HFFc6 (cell line): ENCODE data around the gene HNRNPU. TPM values are rescaled to one million over a fixed set of nuclear protein-coding genes. Genes with fewer than 3 reads are reported as not detected.

Source experiments
- DNase-seq: peaks from one replicate; pipeline ENCODE4 v3.0.0-alpha.2; 2018
- H3K27ac Mint-ChIP-seq: 2 replicates; pipeline ENCODE4 v1.8.0; 2020; ENCODE audit warnings: mild to moderate bottlenecking, mixed read lengths
- H3K27me3 Mint-ChIP-seq: 2 replicates; pipeline ENCODE4 v1.8.0; 2021; ENCODE audit warnings: mild to moderate bottlenecking, moderate library complexity, mixed read lengths; ENCODE audit not compliant: insufficient read depth
- H3K36me3 Mint-ChIP-seq: 2 replicates; pipeline ENCODE4 v1.8.0; 2021; ENCODE audit warnings: low read depth, mixed read lengths
- H3K4me1 Mint-ChIP-seq: 2 replicates; pipeline ENCODE4 v1.8.0; 2020; ENCODE audit warnings: low read depth, mixed read lengths
- H3K4me3 Mint-ChIP-seq: 2 replicates; pipeline ENCODE4 v1.8.0; 2020; ENCODE audit warnings: mild to moderate bottlenecking, moderate library complexity, mixed read lengths
- H3K9me3 Mint-ChIP-seq: 2 replicates; pipeline ENCODE4 v1.8.0; 2020; ENCODE audit warnings: mild to moderate bottlenecking, mixed read lengths
- total RNA-seq, 6 experiments: library from RNA; stranded (reverse); fragmentation: NEBNext Ultra II Directional; extraction: Animal tissue kit (Norgen Biotek cat#: 25700); gene quantifications; 2 replicates in 1 of 6; 3 replicates in 5 of 6; pipeline ENCODE4 v1.2.3, GENCODE V29; 2021
- TF ChIP-seq, protein P1 (sequence below): fragments of 200-600 bp; sonication (generic); IDR thresholded peaks from 2 replicates; pipeline ENCODE4 v1.5.0; 2021; ENCODE audit warnings: antibody characterized with exemption, mild to moderate bottlenecking

Gene HNRNPU
- total RNA-seq, 6 experiments from 2014 or later, result 266 to 344 (median 322) TPM

DNA sequence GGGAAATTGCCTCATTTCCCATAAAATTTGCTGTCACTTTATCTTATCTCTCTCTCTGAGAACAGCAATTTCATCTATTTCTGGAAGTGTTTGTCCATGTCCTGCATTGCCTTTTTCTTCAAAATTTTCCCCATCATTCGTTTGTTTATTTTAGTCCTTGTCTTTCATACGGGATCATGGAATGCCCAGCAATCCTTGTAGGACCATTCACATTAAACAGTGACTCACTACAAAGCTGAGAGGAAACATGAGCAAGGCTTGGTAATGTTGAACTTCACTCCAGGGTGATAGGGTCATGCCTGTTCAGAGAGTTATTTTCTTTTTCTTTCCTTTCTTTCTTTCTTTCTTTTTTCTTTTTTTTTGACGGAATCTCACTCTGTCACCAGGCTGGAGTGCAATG lies 32.2 kb upstream of the HNRNPU start:
- Mint-ChIP-seq H3K27ac (peak overlapping the region; percentile 2; the same call in 1 of the 2 replicates), H3K27me3 (no peaks in the 10 kb centered on the region), H3K36me3 (no peaks in the 10 kb centered on the region), H3K9me3 (no peaks in the 10 kb centered on the region), H3K4me3 (no peak overlapping the region), H3K4me1 (peaks cover 40% of the 10 kb centered on the region)
- DNase-seq, result peak; percentile 56
- TF ChIP-seq, protein P1, sequence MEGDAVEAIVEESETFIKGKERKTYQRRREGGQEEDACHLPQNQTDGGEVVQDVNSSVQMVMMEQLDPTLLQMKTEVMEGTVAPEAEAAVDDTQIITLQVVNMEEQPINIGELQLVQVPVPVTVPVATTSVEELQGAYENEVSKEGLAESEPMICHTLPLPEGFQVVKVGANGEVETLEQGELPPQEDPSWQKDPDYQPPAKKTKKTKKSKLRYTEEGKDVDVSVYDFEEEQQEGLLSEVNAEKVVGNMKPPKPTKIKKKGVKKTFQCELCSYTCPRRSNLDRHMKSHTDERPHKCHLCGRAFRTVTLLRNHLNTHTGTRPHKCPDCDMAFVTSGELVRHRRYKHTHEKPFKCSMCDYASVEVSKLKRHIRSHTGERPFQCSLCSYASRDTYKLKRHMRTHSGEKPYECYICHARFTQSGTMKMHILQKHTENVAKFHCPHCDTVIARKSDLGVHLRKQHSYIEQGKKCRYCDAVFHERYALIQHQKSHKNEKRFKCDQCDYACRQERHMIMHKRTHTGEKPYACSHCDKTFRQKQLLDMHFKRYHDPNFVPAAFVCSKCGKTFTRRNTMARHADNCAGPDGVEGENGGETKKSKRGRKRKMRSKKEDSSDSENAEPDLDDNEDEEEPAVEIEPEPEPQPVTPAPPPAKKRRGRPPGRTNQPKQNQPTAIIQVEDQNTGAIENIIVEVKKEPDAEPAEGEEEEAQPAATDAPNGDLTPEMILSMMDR, result no peak

DNA sequence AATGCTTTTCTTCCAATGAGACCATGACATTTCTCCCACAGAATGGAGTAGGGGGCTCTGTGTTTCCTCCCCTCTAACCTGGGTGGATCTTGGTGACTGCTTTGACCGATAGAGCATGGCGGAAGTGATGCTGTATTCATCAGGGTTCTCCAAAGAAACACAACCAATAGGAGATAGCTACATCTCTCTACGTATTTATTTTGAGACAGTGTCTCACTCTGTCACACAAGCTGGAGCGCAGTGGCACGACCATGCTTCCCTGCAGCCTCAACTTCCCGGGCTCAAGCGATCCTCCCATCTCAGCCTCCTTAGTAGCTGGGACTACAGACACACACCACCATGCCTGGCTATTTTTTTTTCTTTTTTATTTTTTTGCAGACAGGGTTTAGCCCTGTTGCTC lies 29.5 kb upstream of the HNRNPU start:
- no peaks in the 10 kb centered on the region for H3K9me3 Mint-ChIP-seq
- peaks cover 28% of the 10 kb centered on the region for H3K4me1 Mint-ChIP-seq
- no peak overlapping the region for H3K27ac Mint-ChIP-seq
- TF ChIP-seq, protein P1, result no peak
- H3K36me3 Mint-ChIP-seq, result no peaks in the 10 kb centered on the region
- H3K4me3 Mint-ChIP-seq, result no peak overlapping the region
- no peak for DNase-seq
- peaks cover 3% of the 10 kb centered on the region; the same call in 1 of the 2 replicates for H3K27me3 Mint-ChIP-seq

GRCh38 chr1:244887281-244887680 lies 22.9 kb upstream of the HNRNPU start:
- DNase-seq, result no peak
- Mint-ChIP-seq H3K4me3 (no peak overlapping the region), H3K4me1 (peaks cover 8% of the 10 kb centered on the region), H3K27ac (no peak overlapping the region), H3K9me3 (no peaks in the 10 kb centered on the region), H3K36me3 (no peaks in the 10 kb centered on the region), H3K27me3 (peaks cover 10% of the 10 kb centered on the region)
- TF ChIP-seq, protein P1, result no peak

DNA sequence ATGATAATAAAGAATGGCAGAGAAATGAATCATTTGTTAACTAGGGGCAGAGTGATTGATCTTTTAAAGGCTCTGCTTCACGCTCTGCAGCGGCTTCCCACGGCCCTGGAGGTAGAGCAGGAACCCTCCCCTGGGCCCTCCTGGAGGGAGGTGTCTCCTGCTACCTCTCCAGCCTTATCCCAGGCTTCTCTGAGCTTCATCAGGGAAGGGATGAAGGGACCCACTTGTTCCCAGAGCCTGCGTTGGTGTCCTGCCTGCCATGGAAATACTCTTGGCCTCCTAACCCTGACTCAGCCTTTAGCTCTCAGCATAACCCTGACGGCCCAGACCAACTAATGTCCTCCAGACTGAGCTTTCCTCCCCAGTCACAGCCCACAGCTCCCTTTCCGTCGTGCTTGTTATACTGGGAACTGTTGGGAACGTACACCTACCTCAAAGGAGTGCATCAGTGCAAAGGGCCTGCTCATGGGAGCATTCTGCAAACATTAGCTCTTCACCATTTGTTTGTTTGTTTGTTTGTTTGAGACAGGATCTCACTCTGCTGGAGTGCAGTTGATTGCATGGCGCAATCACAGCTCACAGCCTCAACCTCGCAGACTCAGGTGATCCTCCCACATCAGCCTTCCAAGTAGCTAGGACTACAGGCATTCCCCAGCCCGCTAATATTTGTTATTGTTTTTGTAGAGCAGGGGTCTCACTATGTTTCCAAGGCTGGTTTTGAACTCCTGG lies 17.4 kb upstream of the HNRNPU start:
- no peak overlapping the region for H3K27ac Mint-ChIP-seq
- no peaks in the 10 kb centered on the region for H3K36me3 Mint-ChIP-seq
- H3K27me3 Mint-ChIP-seq, result peaks cover 9% of the 10 kb centered on the region
- H3K9me3 Mint-ChIP-seq, result no peaks in the 10 kb centered on the region
- TF ChIP-seq, protein P1, result no peak
- no peak for DNase-seq
- peaks cover 6% of the 10 kb centered on the region; the same call in 1 of the 2 replicates for H3K4me1 Mint-ChIP-seq
- H3K4me3 Mint-ChIP-seq, result no peak overlapping the region

- TF ChIP-seq, protein P1, result no peak
Measured at GRCh38 chr1:244878681-244879080, 14.3 kb upstream of the HNRNPU start.

More at GRCh38 chr1:244878681-244879080, 14.3 kb upstream of the HNRNPU start:
- no peaks in the 10 kb centered on the region for H3K9me3 Mint-ChIP-seq
- H3K4me1 Mint-ChIP-seq, result peaks cover under 1% of the 10 kb centered on the region; the same call in 1 of the 2 replicates
- peaks cover 3% of the 10 kb centered on the region for H3K27me3 Mint-ChIP-seq
- H3K36me3 Mint-ChIP-seq, result no peaks in the 10 kb centered on the region
- H3K27ac Mint-ChIP-seq, result no peak overlapping the region
- DNase-seq, result no peak
- no peak overlapping the region for H3K4me3 Mint-ChIP-seq
